HK-2 (cell line): ENCODE measurements around the gene AP1M2.
"Not testable (repeated sequence)": the region's sequence is repeated elsewhere in the genome, so short reads cannot be mapped to it uniquely, and the experiment has no call there.

ENCODE experiments used
- DNase-seq: peaks from one replicate; pipeline ENCODE4 v3.0.0-alpha.2; 2018; ENCODE audit not compliant: unreplicated experiment

The AP1M2 gene

GRCh38 chr19:10538204-10538983, 48.7 kb downstream of the AP1M2 start:
- no peak for DNase-seq

GRCh38 chr19:10537668-10538067, 49.4 kb downstream of the AP1M2 start:
- DNase-seq = no peak

- DNase-seq = no peak
Measured at GRCh38 chr19:10535613-10536012, 51.5 kb downstream of the AP1M2 start.

GRCh38 chr19:10533646-10534386, 53.3 kb downstream of the AP1M2 start:
- DNase-seq = no peak

- no peak for DNase-seq
Measured at GRCh38 chr19:10532457-10532856, 54.7 kb downstream of the AP1M2 start.

GRCh38 chr19:10526887-10527286, 60.2 kb downstream of the AP1M2 start:
- DNase-seq = not testable (repeated sequence)

GRCh38 chr19:10525636-10526035, 61.5 kb downstream of the AP1M2 start:
- DNase-seq = no peak

GRCh38 chr19:10523135-10523636, 63.9 kb downstream of the AP1M2 start:
- DNase-seq = no peak
